HG03575 (cell line): Measurements from ENCODE around the gene SHANK2.

Experiments
- ATAC-seq: cut with Tn5 transposase; IDR thresholded peaks from one replicate; pipeline ENCODE4 v1.9.1; 2021; ENCODE audit not compliant: unreplicated experiment, insufficient number of reproducible peaks, low FRiP score; ENCODE audit errors: extremely low read depth

The SHANK2 gene

DNA sequence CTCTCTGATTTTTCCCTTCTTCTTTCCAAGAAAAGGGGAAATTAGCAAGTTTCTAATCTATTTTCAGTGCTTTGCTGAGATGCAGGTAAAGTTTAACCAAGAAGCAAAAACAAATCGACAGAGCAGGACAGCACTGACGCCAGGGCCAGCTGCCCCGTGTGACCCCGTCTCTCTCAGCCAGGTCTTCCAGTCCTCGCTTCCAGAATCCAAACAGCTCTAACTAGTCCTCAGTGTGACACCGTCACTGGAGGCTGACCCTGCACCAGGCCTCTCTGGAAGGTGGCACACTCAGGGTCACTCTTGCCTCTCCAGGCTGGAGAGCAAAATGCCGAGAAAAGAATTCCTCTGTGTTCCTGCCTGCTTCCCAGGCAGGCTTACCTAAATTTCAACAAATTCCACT is 44.8 kb downstream of the SHANK2 start:
- ATAC-seq: no peak

DNA sequence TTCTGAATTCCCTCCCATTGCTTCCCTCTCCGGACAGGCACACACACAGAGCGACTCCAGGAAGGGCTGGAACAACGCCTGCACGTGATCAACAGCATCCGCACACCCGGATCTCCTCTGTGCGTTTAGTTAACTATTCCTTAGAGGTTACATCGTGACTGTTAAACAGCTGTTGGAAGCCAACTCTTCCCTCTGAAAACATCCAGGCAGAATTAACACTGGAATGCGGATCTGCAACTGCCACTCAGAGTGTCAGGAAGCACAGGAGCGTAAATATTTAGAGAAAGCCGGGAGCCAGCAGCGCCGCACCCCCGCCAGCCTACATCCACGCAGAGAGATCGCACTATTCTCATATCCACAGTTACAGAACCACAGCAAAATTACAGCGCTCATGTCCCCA is 46.2 kb downstream of the SHANK2 start:
- ATAC-seq: no peak

DNA sequence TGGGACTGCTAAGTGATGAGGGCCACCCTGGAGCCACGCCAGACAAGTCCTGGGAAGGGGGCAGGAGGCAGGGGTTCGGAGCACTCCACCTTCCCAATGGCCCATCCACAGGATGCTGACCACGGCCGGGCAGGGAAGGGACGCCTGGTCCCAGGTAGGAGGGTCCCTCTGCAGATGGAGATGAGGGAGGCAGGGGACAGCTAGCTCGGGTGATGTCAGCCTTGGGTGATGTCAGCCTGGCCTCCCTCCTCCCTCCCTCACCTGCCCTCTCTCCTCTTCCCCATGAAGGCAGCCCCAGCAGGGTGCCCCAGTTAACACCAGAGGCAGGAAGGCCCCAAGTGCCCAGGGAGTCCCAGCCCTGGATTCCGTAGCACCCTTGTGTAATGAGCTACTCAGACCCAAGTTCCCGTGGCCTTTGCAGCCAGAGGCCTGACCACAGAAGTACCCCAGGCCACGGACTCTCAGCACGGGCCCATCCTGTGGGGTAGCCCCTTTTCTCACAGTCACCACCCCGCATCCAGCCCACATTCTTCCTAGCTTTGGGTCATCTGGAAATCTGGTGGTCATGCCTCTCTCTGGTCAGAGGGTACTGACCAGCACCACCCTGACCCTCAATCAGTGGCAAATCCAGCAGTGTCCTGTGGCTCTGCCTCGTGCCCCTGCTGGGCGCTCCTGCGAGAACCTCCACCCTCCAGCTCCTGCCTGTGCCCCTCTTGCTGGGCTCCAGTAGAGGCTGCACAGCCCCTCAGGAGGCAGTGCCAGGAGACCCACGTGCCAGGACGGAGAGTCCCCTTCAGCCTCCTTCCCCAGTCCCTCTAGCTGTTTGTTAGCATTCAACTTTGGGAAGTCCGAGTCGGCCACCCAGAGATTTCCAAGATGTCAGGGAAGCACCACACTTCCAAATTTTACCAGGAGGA is 47.4 kb downstream of the SHANK2 start:
- ATAC-seq: no peak

DNA sequence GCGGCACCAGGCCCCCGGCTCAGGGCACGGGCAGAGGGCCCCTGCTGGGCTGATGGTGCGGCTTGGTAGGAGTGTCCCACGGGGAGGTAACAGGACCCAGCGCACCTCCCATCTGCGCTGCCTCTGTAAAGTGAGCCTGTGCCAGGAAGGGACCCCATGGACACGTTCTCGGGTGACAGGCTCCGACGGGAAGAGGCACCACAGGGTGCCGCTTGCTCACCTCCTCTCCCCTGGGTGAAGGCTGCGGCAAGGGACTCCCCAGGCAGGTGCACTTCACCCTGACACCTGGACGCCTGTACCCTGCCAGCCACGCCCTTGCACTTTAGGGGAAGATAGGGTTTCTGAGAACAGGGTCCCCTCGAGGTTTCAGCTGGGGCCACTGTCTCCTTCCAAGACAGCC is 48.1 kb downstream of the SHANK2 start:
- ATAC-seq: no peak

DNA sequence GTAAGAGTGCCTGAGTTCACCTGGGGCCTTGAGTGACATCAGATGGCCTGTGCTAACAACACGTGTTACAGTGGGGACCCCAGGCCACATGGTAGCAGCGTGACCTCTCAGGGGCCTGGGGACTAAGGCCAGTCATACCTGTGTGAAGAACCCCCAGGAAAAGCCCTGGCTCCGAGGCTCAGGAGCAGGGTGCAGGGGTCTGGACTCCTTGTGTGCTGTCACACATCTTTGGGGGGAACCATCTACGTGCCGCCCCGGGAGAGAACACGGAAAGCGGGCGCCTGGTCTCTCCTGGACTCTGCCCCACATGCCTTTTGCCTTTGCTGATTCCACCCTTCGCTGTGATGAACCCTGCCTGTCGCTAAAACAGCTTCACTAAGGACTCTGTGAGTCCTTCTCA is 48.7 kb downstream of the SHANK2 start:
- ATAC-seq: no peak

DNA sequence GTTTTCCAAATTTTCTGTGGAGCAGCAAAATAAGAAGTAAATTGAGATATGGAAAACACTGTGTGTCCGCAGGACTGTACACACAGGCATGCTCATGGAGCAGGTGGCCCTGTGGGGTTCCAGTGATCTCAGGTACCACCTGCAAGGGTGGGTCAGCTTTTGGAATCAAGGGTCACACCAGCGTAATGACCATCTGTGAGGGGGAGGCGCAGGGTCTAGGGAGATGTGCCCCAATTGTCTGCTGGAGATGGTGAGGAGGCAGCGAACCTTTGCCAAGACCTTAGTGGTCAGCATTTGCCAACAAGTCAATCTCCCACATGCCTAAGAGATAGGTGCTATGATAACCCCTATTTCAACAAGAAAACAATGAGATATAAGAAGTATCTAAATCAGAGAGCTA is 49.4 kb downstream of the SHANK2 start:
- ATAC-seq: no peak

DNA sequence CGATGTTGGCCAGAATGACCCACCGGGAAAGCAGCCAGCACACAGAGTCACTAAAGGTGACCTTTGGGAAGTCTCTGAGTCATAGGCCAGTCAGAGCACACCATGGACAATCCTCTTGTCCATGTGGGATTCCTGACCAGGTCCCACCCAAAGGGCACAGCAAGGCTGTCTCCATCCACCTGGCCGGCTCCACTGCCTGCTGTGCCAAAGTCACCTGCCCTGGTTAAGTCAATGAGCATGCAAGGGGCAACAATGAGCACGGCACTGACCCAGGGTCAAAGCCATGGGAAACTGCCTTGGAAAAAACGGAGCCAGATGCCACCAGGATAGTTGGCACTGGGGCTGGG is 49.8 kb downstream of the SHANK2 start:
- ATAC-seq: no peak
